HG03565 (cell line): ENCODE measurements around the gene HDAC8.

Experiments used
- ATAC-seq: cut with Tn5 transposase; IDR thresholded peaks from one replicate; pipeline ENCODE4 v1.9.1; 2021; ENCODE audit warnings: mild to moderate bottlenecking, moderate library complexity; ENCODE audit not compliant: unreplicated experiment

Gene HDAC8

DNA sequence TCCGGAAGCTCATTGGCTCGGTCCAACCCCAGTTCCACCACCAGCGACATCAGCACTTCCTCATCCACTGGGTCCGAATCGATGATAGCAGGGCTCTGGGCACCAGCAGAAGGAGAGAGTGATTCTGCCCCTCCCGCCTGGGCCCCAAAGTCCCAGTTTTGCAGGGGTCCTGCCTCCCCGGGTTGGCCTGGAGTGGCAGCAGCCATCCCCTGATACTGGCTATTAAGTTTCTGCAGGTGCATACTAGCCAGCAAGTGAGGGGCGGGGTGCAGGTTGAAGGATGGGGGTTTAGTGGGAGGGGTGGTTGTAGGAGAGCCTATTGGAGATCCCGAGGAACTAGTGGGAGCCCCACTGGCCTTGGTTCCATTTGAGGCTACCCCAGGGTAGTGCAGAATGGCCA is 270.9 kb downstream of the HDAC8 start:
- no peak for ATAC-seq

DNA sequence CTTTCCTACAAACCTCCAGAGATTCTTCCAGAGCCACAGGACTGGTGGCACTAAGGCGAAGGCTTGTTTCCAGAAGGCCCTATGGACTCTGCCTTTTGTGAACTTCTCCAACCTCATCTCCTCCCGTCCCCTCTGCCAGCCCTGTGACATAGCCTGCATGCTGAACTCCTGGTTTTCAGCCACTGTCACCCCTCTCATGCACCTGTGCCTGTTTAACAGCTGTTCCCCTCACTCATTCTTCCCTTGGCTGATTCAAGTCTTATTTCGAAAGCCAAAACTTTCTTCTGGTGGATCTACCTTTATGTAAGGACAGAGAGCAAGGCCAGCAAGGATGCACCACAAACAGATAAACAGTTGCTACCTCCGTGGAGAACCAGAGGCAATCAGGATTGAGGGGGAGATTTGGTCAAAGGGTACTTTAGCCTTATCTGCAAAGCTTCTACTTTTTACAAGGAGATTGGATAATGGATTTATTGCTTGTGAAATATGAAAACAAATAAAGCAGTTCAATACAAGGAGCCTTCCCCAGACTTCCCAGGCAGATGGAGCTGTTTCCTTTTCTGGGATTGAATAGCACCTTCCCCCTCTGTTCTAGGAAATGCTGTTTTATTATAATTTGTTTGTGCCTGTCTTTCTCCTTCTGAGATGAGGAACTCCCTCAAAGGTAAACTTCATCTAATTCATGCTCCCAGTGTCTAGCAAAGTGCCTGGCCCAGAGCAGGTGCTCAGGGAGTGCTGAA is 272.6 kb downstream of the HDAC8 start:
- ATAC-seq = no peak

GRCh38 chrX:72297953-72298730 is 274.5 kb downstream of the HDAC8 start:
- ATAC-seq = no peak

DNA sequence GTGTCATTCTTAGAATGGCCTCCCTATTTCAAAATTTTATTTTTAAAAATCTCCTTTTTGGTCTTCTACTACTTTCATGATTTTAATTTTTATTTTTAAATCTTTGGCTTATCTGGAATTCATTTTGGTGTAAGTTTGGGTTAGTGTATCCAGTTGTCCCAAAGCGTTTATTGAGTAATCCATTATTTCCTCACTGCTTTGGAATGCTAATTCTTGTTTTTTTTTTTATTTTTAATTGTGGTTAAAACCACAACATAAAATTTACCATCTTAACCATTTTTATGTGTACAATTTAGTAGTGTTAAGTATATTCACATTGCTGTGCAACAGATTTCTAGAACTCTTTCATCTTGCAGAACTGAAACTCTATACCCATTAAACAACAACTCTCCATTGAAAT is 275.7 kb downstream of the HDAC8 start:
- no peak for ATAC-seq

- no peak for ATAC-seq
Measured at GRCh38 chrX:72295745-72296144, 276.9 kb downstream of the HDAC8 start.

- ATAC-seq = no peak
Measured at GRCh38 chrX:72294497-72294896, 278.1 kb downstream of the HDAC8 start.

DNA sequence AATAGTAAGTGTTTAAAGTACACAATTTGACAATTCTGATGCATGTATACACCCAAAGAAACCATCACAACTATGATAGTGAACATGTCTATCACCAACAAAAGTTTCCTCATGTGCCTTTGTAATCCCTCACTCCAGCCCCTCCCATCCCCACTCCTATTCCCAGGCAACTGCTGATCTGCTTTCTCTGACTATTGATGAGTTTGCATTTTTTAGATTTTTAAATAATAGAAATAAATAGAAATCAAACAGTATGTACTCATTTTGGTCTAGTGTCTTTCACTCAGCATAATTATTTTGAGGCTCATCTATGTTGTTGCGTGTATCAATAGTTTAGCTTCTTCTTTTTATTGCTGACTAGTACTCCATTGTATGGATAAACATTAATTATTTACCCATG is 290.3 kb downstream of the HDAC8 start:
- no peak for ATAC-seq

- ATAC-seq = no peak
Measured at GRCh38 chrX:72280321-72280845, 292.3 kb downstream of the HDAC8 start.
